GM21619 (cell line): ENCODE data around the gene PITPNC1.
"Not testable (repeated sequence)": the region's sequence is repeated elsewhere in the genome, so short reads cannot be mapped to it uniquely, and the experiment has no call there.

ENCODE experiments used
- ATAC-seq: cut with Tn5 transposase; IDR thresholded peaks from one replicate; pipeline ENCODE4 v1.9.1; 2021; ENCODE audit not compliant: unreplicated experiment

PITPNC1 gene

GRCh38 chr17:67672592-67673335, 295.7 kb downstream of the PITPNC1 start:
- ATAC-seq = no peak

- no peak for ATAC-seq
Measured at GRCh38 chr17:67675481-67675880, 298.4 kb downstream of the PITPNC1 start.

GRCh38 chr17:67676305-67676704, 299.2 kb downstream of the PITPNC1 start:
- ATAC-seq = no peak

GRCh38 chr17:67678414-67678813, 301.3 kb downstream of the PITPNC1 start:
- ATAC-seq = no peak

GRCh38 chr17:67679225-67679624, 302.1 kb downstream of the PITPNC1 start:
- ATAC-seq = no peak

- ATAC-seq = no peak
Measured at GRCh38 chr17:67679721-67680120, 302.6 kb downstream of the PITPNC1 start.

- ATAC-seq = no peak
Measured at GRCh38 chr17:67680445-67681224, 303.6 kb downstream of the PITPNC1 start.

GRCh38 chr17:67682196-67682595, 305.1 kb downstream of the PITPNC1 start:
- no peak for ATAC-seq

GRCh38 chr17:67685351-67685750, 308.3 kb downstream of the PITPNC1 start:
- ATAC-seq = no peak

- no peak for ATAC-seq
Measured at GRCh38 chr17:67686241-67686640, 309.2 kb downstream of the PITPNC1 start.

- no peak for ATAC-seq
Measured at GRCh38 chr17:67687511-67687910, 310.4 kb downstream of the PITPNC1 start.

- ATAC-seq = no peak
Measured at GRCh38 chr17:67689534-67690177, 312.6 kb downstream of the PITPNC1 start.

- no peak for ATAC-seq
Measured at GRCh38 chr17:67693811-67694210, 316.7 kb downstream of the PITPNC1 start.

GRCh38 chr17:67696347-67696746, 319.3 kb downstream of the PITPNC1 start:
- no peak for ATAC-seq

GRCh38 chr17:67696853-67697498, 319.9 kb downstream of the PITPNC1 start:
- no peak for ATAC-seq

GRCh38 chr17:67700037-67700724, 323.1 kb downstream of the PITPNC1 start:
- no peak for ATAC-seq

- no peak for ATAC-seq
Measured at GRCh38 chr17:67700725-67701119, 323.6 kb downstream of the PITPNC1 start.

- ATAC-seq = not testable (repeated sequence)
Measured at GRCh38 chr17:67702861-67703260, 325.8 kb downstream of the PITPNC1 start.

- ATAC-seq = no peak
Measured at GRCh38 chr17:67707442-67707841, 330.4 kb downstream of the PITPNC1 start.

GRCh38 chr17:67708378-67708777, 331.3 kb downstream of the PITPNC1 start:
- ATAC-seq = no peak

GRCh38 chr17:67711916-67712315, 334.8 kb downstream of the PITPNC1 start:
- ATAC-seq = no peak
